Immature natural killer cell (primary cell): ENCODE measurements around the gene USP48. TPM values are rescaled to one million over a fixed set of nuclear protein-coding genes. Genes with fewer than 3 reads are reported as not detected.
A peak's percentile ranks its signal among the peaks of the same experiment; 100 is the strongest.

Source experiments
- DNase-seq, 3 donors: peaks; one replicate each; pipeline ENCODE4 v3.0.0; 2022; ENCODE audit warnings: mixed read lengths in 1 of 3
- H3K27ac Mint-ChIP-seq, 6 donors: one replicate each; pipeline ENCODE4 v1.8.0; 2020; ENCODE audit warnings: mixed read lengths in 6 of 6, mild to moderate bottlenecking in 5 of 6, inconsistent platforms in 4 of 6, moderate library complexity in 3 of 6
- H3K27me3 Mint-ChIP-seq, 3 donors: one replicate each; pipeline ENCODE4 v1.8.0; 2020 to 2021; ENCODE audit warnings: low read depth in 3 of 3, mild to moderate bottlenecking in 3 of 3, mixed read lengths in 3 of 3, moderate library complexity in 3 of 3, inconsistent platforms in 1 of 3
- H3K36me3 Mint-ChIP-seq, 3 donors: one replicate each; pipeline ENCODE4 v1.8.0; 2020; ENCODE audit warnings: mixed read lengths in 3 of 3, inconsistent platforms in 2 of 3, mild to moderate bottlenecking in 2 of 3
- H3K4me1 Mint-ChIP-seq, 2 donors: one replicate each; pipeline ENCODE4 v1.8.0; 2020; ENCODE audit warnings: inconsistent platforms in 2 of 2, mild to moderate bottlenecking in 2 of 2, mixed read lengths in 2 of 2, moderate library complexity in 1 of 2
- H3K4me3 Mint-ChIP-seq, 5 donors: one replicate each; pipeline ENCODE4 v1.8.0; 2020; ENCODE audit warnings: mild to moderate bottlenecking in 5 of 5, mixed read lengths in 5 of 5, inconsistent platforms in 3 of 5, moderate library complexity in 3 of 5
- H3K9me3 Mint-ChIP-seq, 6 donors: one replicate each; pipeline ENCODE4 v1.8.0; 2020; ENCODE audit warnings: mild to moderate bottlenecking in 6 of 6, mixed read lengths in 6 of 6, inconsistent platforms in 4 of 6, moderate library complexity in 3 of 6
- polyA plus RNA-seq, 3 donors: library from polyadenylated mRNA; unstranded; fragments of 300-500 nt; fragmentation: Illumina TruSeq; gene quantifications; one replicate each; pipeline ENCODE4 v1.2.3, GENCODE V29; 2021

The USP48 gene
- polyA plus RNA-seq, 3 donors from 2014 or later = 24.9 to 31.8 (median 26.3) TPM

- Mint-ChIP-seq H3K9me3 (no peaks in the 10 kb centered on the region), H3K27ac (peak overlapping the region in 1 of 6 donors; percentile 12), H3K27me3 (no peaks in the 10 kb centered on the region), H3K36me3 (peaks cover 22 to 49% (median 23%) of the 10 kb centered on the region in 3 donors), H3K4me3 (no peak overlapping the region), H3K4me1 (peaks cover 3 to 7% of the 10 kb centered on the region in 2 donors)
- DNase-seq = no peak
Observed at GRCh38 chr1:21704145-21704544, 78.8 kb downstream of the USP48 start.

- Mint-ChIP-seq H3K9me3 (no peaks in the 10 kb centered on the region), H3K36me3 (peaks cover 22 to 49% (median 23%) of the 10 kb centered on the region in 3 donors), H3K27ac (no peak overlapping the region), H3K4me1 (peaks cover 3 to 8% of the 10 kb centered on the region in 2 donors), H3K27me3 (no peaks in the 10 kb centered on the region), H3K4me3 (no peak overlapping the region)
- peak in 1 of 3 donors; percentile 3 for DNase-seq
Observed at GRCh38 chr1:21703318-21703963, 79.5 kb downstream of the USP48 start.

- Mint-ChIP-seq H3K27ac (no peak overlapping the region), H3K4me1 (peaks cover 3 to 15% of the 10 kb centered on the region in 2 donors), H3K36me3 (peaks cover 22 to 51% (median 23%) of the 10 kb centered on the region in 3 donors), H3K9me3 (no peaks in the 10 kb centered on the region), H3K27me3 (no peaks in the 10 kb centered on the region), H3K4me3 (no peak overlapping the region)
- no peak for DNase-seq
Observed at GRCh38 chr1:21702780-21703179, 80.2 kb downstream of the USP48 start.

- Mint-ChIP-seq H3K4me1 (peaks cover 3 to 16% of the 10 kb centered on the region in 2 donors), H3K4me3 (no peak overlapping the region), H3K27me3 (no peaks in the 10 kb centered on the region), H3K27ac (peak overlapping the region in 1 of 6 donors; percentile 49), H3K36me3 (peaks cover 16 to 50% (median 24%) of the 10 kb centered on the region in 3 donors), H3K9me3 (no peaks in the 10 kb centered on the region)
- no peak for DNase-seq
Observed at GRCh38 chr1:21701401-21701800, 81.5 kb downstream of the USP48 start.

GRCh38 chr1:21700094-21700493 is 82.9 kb downstream of the USP48 start:
- peaks cover 3 to 16% of the 10 kb centered on the region in 2 donors for H3K4me1 Mint-ChIP-seq
- DNase-seq = no peak
- H3K4me3 Mint-ChIP-seq = no peak overlapping the region
- peaks cover 16 to 38% (median 22%) of the 10 kb centered on the region in 3 donors for H3K36me3 Mint-ChIP-seq
- H3K27me3 Mint-ChIP-seq = peaks cover 0 to 2% (median 0%) of the 10 kb centered on the region in 3 donors
- H3K27ac Mint-ChIP-seq = peak overlapping the region in 3 of 6 donors; percentile 40 to 55 (median 48)
- no peaks in the 10 kb centered on the region for H3K9me3 Mint-ChIP-seq

GRCh38 chr1:21696931-21697330 is 86.0 kb downstream of the USP48 start:
- Mint-ChIP-seq H3K4me3 (no peak overlapping the region), H3K36me3 (peaks cover 25 to 42% (median 27%) of the 10 kb centered on the region in 3 donors), H3K27ac (no peak overlapping the region), H3K9me3 (no peaks in the 10 kb centered on the region), H3K27me3 (peaks cover 0 to 2% (median 0%) of the 10 kb centered on the region in 3 donors), H3K4me1 (peaks cover 3 to 16% of the 10 kb centered on the region in 2 donors)
- no peak for DNase-seq

- Mint-ChIP-seq H3K4me3 (no peak overlapping the region), H3K27me3 (peaks cover 0 to 2% (median 0%) of the 10 kb centered on the region in 3 donors), H3K27ac (no peak overlapping the region), H3K9me3 (no peaks in the 10 kb centered on the region), H3K36me3 (peaks cover 25 to 51% (median 28%) of the 10 kb centered on the region in 3 donors), H3K4me1 (peaks cover 0 to 9% of the 10 kb centered on the region in 2 donors)
- DNase-seq = no peak
Observed at GRCh38 chr1:21693732-21694131, 89.2 kb downstream of the USP48 start.

- Mint-ChIP-seq H3K4me3 (no peak overlapping the region), H3K9me3 (no peaks in the 10 kb centered on the region), H3K36me3 (peaks cover 37 to 58% (median 39%) of the 10 kb centered on the region in 3 donors), H3K27ac (no peak overlapping the region), H3K4me1 (no peaks in the 10 kb centered on the region), H3K27me3 (peaks cover 0 to 2% (median 1%) of the 10 kb centered on the region in 3 donors)
- DNase-seq = no peak
Observed at GRCh38 chr1:21691739-21692138, 91.2 kb downstream of the USP48 start.

GRCh38 chr1:21689661-21690372 is 93.1 kb downstream of the USP48 start:
- peaks cover 0 to 3% (median 0%) of the 10 kb centered on the region in 6 donors for H3K9me3 Mint-ChIP-seq
- peaks cover 43 to 76% (median 53%) of the 10 kb centered on the region in 3 donors for H3K36me3 Mint-ChIP-seq
- no peaks in the 10 kb centered on the region for H3K4me1 Mint-ChIP-seq
- H3K27me3 Mint-ChIP-seq = peaks cover 0 to 1% (median 0%) of the 10 kb centered on the region in 3 donors
- DNase-seq = no peak
- H3K27ac Mint-ChIP-seq = peak overlapping the region in 1 of 6 donors; percentile 51
- no peak overlapping the region for H3K4me3 Mint-ChIP-seq

- H3K4me3 Mint-ChIP-seq = no peak overlapping the region
- no peak for DNase-seq
- H3K9me3 Mint-ChIP-seq = peaks cover 0 to 3% (median 0%) of the 10 kb centered on the region in 6 donors
- H3K27ac Mint-ChIP-seq = no peak overlapping the region
- peaks cover 36 to 70% (median 48%) of the 10 kb centered on the region in 3 donors for H3K36me3 Mint-ChIP-seq
- peaks cover 0 to 3% (median 1%) of the 10 kb centered on the region in 3 donors for H3K27me3 Mint-ChIP-seq
- no peaks in the 10 kb centered on the region for H3K4me1 Mint-ChIP-seq
Observed at GRCh38 chr1:21687081-21687529, 95.8 kb downstream of the USP48 start.

GRCh38 chr1:21685946-21686678 is 96.8 kb downstream of the USP48 start:
- peaks cover 30 to 62% (median 49%) of the 10 kb centered on the region in 3 donors for H3K36me3 Mint-ChIP-seq
- no peak for DNase-seq
- peaks cover 0 to 3% (median 0%) of the 10 kb centered on the region in 6 donors for H3K9me3 Mint-ChIP-seq
- peaks cover 0 to 3% (median 1%) of the 10 kb centered on the region in 3 donors for H3K27me3 Mint-ChIP-seq
- H3K4me3 Mint-ChIP-seq = no peak overlapping the region
- H3K27ac Mint-ChIP-seq = no peak overlapping the region
- no peaks in the 10 kb centered on the region for H3K4me1 Mint-ChIP-seq

GRCh38 chr1:21681426-21681825 is 101.5 kb downstream of the USP48 start:
- no peaks in the 10 kb centered on the region for H3K4me1 Mint-ChIP-seq
- peaks cover 0 to 2% (median 0%) of the 10 kb centered on the region in 6 donors for H3K9me3 Mint-ChIP-seq
- no peak overlapping the region for H3K27ac Mint-ChIP-seq
- DNase-seq = no peak
- H3K27me3 Mint-ChIP-seq = peaks cover 0 to 3% (median 0%) of the 10 kb centered on the region in 3 donors
- H3K4me3 Mint-ChIP-seq = no peak overlapping the region
- H3K36me3 Mint-ChIP-seq = peaks cover 11 to 44% (median 30%) of the 10 kb centered on the region in 3 donors

GRCh38 chr1:21680918-21681317 is 102.0 kb downstream of the USP48 start:
- no peak overlapping the region for H3K27ac Mint-ChIP-seq
- peaks cover 7 to 38% (median 26%) of the 10 kb centered on the region in 3 donors for H3K36me3 Mint-ChIP-seq
- no peak for DNase-seq
- H3K4me3 Mint-ChIP-seq = no peak overlapping the region
- H3K4me1 Mint-ChIP-seq = no peaks in the 10 kb centered on the region
- H3K27me3 Mint-ChIP-seq = peaks cover 0 to 3% (median 0%) of the 10 kb centered on the region in 3 donors
- no peaks in the 10 kb centered on the region for H3K9me3 Mint-ChIP-seq
